DND-41 (cell line): ENCODE measurements around the gene MDP1.

Source experiments
- ATAC-seq: fragments of 200-7000 bp; cut with Tn5 transposase; 3 replicates; pipeline ENCODE4 v1.9.1; 2021; ENCODE audit warnings: low read depth; ENCODE audit not compliant: insufficient read depth
- DNase-seq: peaks from one replicate; pipeline ENCODE4 v3.0.0-alpha.2; 2020
- H2AFZ ChIP-seq: 2 replicates; pipeline ENCODE4 v1.6.0; 2012; ENCODE audit warnings: low read depth, low read length
- H3K27ac ChIP-seq: 2 replicates; pipeline ENCODE4 v1.5.1; 2012; ENCODE audit warnings: low read length, inconsistent platforms
- H3K27me3 ChIP-seq: fragments of 200-600 bp; sonication (generic); 2 replicates; pipeline ENCODE4 v1.6.0; 2012; ENCODE audit warnings: low read length, mild to moderate bottlenecking, inconsistent platforms; ENCODE audit not compliant: insufficient read depth, poor library complexity
- H3K36me3 ChIP-seq: 2 replicates; pipeline ENCODE4 v1.5.1; 2012; ENCODE audit warnings: low read length, inconsistent platforms; ENCODE audit not compliant: insufficient read depth
- H3K4me1 ChIP-seq: 2 replicates; pipeline ENCODE4 v1.5.1; 2012; ENCODE audit warnings: mild to moderate bottlenecking, low read length; ENCODE audit not compliant: insufficient read depth
- H3K4me2 ChIP-seq: 2 replicates; pipeline ENCODE4 v1.6.0; 2012; ENCODE audit warnings: mild to moderate bottlenecking, moderate library complexity, low read length, inconsistent platforms; ENCODE audit not compliant: insufficient read depth
- H3K4me3 ChIP-seq, 2 experiments: fragments of 200-600 bp in 1 of 2; shearing (Covaris generic) in 1 of 2; 2 replicates each; pipeline ENCODE4 v1.5.1; 2012 to 2016; ENCODE audit warnings: inconsistent platforms in 2 of 2, low read length in 2 of 2, mild to moderate bottlenecking in 2 of 2, low read depth in 1 of 2, moderate library complexity in 1 of 2
- H3K79me2 ChIP-seq: 2 replicates; pipeline ENCODE4 v1.6.0; 2012; ENCODE audit warnings: low read length, inconsistent platforms; ENCODE audit not compliant: insufficient read depth
- H3K9ac ChIP-seq: 2 replicates; pipeline ENCODE4 v1.6.0; 2012; ENCODE audit warnings: low read depth, mild to moderate bottlenecking, inconsistent platforms, low read length, moderate library complexity
- H3K9me3 ChIP-seq: 2 replicates; pipeline ENCODE4 v1.5.1; 2012; ENCODE audit warnings: low read length, moderate library complexity, mild to moderate bottlenecking, inconsistent platforms; ENCODE audit not compliant: insufficient read depth, severe bottlenecking
- H4K20me1 ChIP-seq: 2 replicates; pipeline ENCODE4 v1.6.0; 2012; ENCODE audit warnings: low read length; ENCODE audit not compliant: insufficient read depth
- EZH2 ChIP-seq: IDR thresholded peaks from 3 replicates; pipeline ENCODE4 v1.6.1; 2012; ENCODE audit warnings: borderline replicate concordance, low read depth, mild to moderate bottlenecking, moderate library complexity, low read length, inconsistent platforms; ENCODE audit not compliant: severe bottlenecking
- TF ChIP-seq, protein P1 (sequence below): IDR thresholded peaks from 2 replicates; pipeline ENCODE4 v1.5.1; 2012; ENCODE audit warnings: borderline replicate concordance, low read length, moderate library complexity, mild to moderate bottlenecking; ENCODE audit not compliant: poor library complexity, severe bottlenecking; ENCODE audit errors: extremely low read depth

Gene MDP1

GRCh38 chr14:24232121-24232644 is 16.3 kb upstream of the MDP1 start, which contains the start of gene NEDD8:
Gene NEDD8 (minus strand): TSS chr14:24232367. CDS start chr14:24232267, 100 bp downstream.
- peak within 1 kb of the TSS; percentile 67 for H3K9ac ChIP-seq
- ATAC-seq (peak; percentile 88), DNase-seq (peak; percentile 93)
- H3K4me1 ChIP-seq, result peaks cover 42% of the 10 kb centered on the region
- H3K9me3 ChIP-seq, result no peaks in the 10 kb centered on the region
- peaks cover 76% of the 10 kb centered on the region for H3K79me2 ChIP-seq
- peak within 1 kb of the TSS; percentile 89 for H3K27ac ChIP-seq
- peak within 1 kb of the TSS; percentile 99 for H3K4me2 ChIP-seq
- peaks cover 47% of the 10 kb centered on the region for H3K36me3 ChIP-seq
- no peaks in the 10 kb centered on the region for H3K27me3 ChIP-seq
- peak within 1 kb of the TSS; percentile 80 for H2AFZ ChIP-seq
- peaks cover 4% of the 10 kb centered on the region; the same call in 1 of the 2 replicates for H4K20me1 ChIP-seq
- no peak for TF ChIP-seq EZH2
- TF ChIP-seq, protein P1, sequence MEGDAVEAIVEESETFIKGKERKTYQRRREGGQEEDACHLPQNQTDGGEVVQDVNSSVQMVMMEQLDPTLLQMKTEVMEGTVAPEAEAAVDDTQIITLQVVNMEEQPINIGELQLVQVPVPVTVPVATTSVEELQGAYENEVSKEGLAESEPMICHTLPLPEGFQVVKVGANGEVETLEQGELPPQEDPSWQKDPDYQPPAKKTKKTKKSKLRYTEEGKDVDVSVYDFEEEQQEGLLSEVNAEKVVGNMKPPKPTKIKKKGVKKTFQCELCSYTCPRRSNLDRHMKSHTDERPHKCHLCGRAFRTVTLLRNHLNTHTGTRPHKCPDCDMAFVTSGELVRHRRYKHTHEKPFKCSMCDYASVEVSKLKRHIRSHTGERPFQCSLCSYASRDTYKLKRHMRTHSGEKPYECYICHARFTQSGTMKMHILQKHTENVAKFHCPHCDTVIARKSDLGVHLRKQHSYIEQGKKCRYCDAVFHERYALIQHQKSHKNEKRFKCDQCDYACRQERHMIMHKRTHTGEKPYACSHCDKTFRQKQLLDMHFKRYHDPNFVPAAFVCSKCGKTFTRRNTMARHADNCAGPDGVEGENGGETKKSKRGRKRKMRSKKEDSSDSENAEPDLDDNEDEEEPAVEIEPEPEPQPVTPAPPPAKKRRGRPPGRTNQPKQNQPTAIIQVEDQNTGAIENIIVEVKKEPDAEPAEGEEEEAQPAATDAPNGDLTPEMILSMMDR, result no peak
- peak within 1 kb of the TSS; percentile 52 to 75 for H3K4me3 ChIP-seq

DNA sequence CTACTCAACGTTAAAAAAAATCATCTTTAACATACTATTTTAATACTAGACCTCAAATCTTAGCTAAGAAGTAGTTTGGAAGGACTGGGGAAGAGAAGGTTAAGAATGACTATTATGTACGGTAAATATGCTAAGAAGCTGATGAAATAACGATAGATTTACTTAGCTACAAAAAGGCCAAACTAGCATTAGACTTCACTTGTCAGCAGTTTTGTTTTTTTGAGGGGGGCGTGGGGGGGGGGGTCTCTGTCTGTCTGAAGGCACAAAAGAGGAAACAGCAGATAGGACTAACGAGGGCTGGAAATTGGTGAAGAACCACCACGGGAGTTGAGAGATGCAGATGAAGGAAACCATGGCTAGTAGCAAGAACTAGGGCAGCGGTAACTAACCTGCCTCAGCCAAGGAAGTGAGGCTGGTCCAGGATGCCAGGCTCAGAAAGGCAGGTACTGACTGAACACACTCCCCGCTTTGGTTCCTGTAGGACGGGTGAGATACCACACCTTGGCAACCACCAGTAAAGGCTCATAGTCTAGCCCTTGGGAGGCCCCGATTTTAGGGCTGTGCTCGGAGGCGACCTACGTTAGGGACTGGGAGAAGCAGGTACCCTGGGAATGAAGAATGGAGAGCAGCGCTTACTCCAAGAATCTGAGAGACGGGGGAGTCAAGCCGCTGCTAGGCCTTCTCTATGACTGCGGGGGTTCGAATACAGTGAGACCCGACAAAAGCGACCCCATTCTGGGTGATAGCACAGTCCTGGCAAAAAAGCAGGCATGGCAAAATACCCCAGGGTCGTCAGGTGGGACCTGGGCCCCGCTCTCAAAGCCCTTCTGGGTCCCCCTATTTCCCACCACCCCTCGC is 15.6 kb upstream of the MDP1 start:
- Histone ChIP-seq H3K36me3 (peaks cover 40% of the 10 kb centered on the region), H3K27me3 (no peaks in the 10 kb centered on the region), H3K9ac (peak overlapping the region; percentile 67), H3K4me1 (peaks cover 42% of the 10 kb centered on the region), H4K20me1 (peaks cover 4% of the 10 kb centered on the region; the same call in 1 of the 2 replicates), H3K9me3 (no peaks in the 10 kb centered on the region), H3K79me2 (peaks cover 83% of the 10 kb centered on the region), H3K4me3 (peak overlapping the region; percentile 52 to 75), H2AFZ (peak overlapping the region; percentile 80), H3K27ac (peak overlapping the region; percentile 89), H3K4me2 (peak overlapping the region; percentile 99)
- TF ChIP-seq, protein P1, result no peak
- no peak for TF ChIP-seq EZH2
- ATAC-seq (no peak; the same call in 2 of the 3 replicates), DNase-seq (no peak)

DNA sequence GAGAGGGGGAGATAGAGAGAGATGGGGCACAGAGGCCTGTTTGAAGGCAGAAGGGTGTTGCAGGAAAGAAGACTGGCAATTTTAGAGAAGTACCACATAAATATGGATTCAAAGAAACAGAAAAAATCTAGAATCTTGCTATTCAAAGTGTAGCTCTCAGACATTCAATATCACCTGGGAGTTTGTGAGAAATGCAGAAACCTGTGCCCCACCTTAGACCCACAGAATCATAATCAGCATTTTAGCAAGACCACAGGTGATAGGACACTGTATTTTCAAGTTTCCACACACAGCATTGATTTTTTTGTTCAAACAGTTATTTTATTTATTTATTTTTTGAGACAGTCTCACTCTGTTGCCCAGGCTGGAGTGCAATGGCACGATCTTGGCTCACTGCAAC is 13.0 kb upstream of the MDP1 start:
- H3K27ac ChIP-seq, result no peak overlapping the region
- ATAC-seq (no peak), DNase-seq (no peak)
- no peak for TF ChIP-seq EZH2
- TF ChIP-seq, protein P1, result no peak
- peaks cover 28% of the 10 kb centered on the region for H3K4me1 ChIP-seq
- H3K4me2 ChIP-seq, result no peak overlapping the region
- H4K20me1 ChIP-seq, result peaks cover 4% of the 10 kb centered on the region; the same call in 1 of the 2 replicates
- no peaks in the 10 kb centered on the region for H3K9me3 ChIP-seq
- peaks cover 87% of the 10 kb centered on the region for H3K79me2 ChIP-seq
- peaks cover 14% of the 10 kb centered on the region for H3K36me3 ChIP-seq
- H3K4me3 ChIP-seq, result no peak overlapping the region
- no peak overlapping the region for H3K9ac ChIP-seq
- no peaks in the 10 kb centered on the region for H3K27me3 ChIP-seq
- H2AFZ ChIP-seq, result no peak overlapping the region
